Measurements from ENCODE around the gene UNCX.

GRCh38 chr7:1253681-1254181, 21.1 kb downstream of the UNCX start:
- TF ChIP-seq CTCF (optimal IDR thresholded peaks at IDR 0.05 in 1 of 3, IDR thresholded peaks at IDR 0.05 in 1 of 3, conservative IDR thresholded peaks at IDR 0.05 in 1 of 3; ENCODE audit: extremely low read depth in 1 of 3, insufficient read depth in 2 of 3, low read length in 3 of 3) (no peak), EZH2 (IDR thresholded peaks at IDR 0.05; ENCODE audit: low read length) (no peak)

Measured in keratinocyte (primary cell).